Neural progenitor cell (in vitro differentiated cells): ENCODE results near the gene KRTAP12-2. TPM values are rescaled to one million over a fixed set of nuclear protein-coding genes. Genes with fewer than 3 reads are reported as not detected.

ENCODE experiments used
- DNase-seq: peaks from one replicate; pipeline ENCODE4 v3.0.0-alpha.2; 2016; ENCODE audit warnings: low spot score
- H2AFZ ChIP-seq: fragments of 200-600 bp; sonication (generic); replicated peaks from 2 replicates; pipeline ENCODE4 v1.6.1; 2016; ENCODE audit warnings: antibody characterized with exemption
- H3F3A ChIP-seq: fragments of 200-600 bp; sonication (generic); 2 replicates; pipeline ENCODE4 v1.6.1; 2016; ENCODE audit warnings: antibody characterized with exemption, low read depth
- H3K27ac ChIP-seq: fragments of 200-600 bp; sonication (generic); 2 replicates; pipeline ENCODE4 v1.5.1; 2016; ENCODE audit warnings: mild to moderate bottlenecking
- H3K27me3 ChIP-seq: fragments of 200-600 bp; sonication (generic); 2 replicates; pipeline ENCODE4 v1.6.1; 2016; ENCODE audit warnings: mild to moderate bottlenecking, moderate library complexity
- H3K36me3 ChIP-seq: fragments of 200-600 bp; sonication (generic); 2 replicates; pipeline ENCODE4 v1.5.1; 2016
- H3K4me1 ChIP-seq: fragments of 200-600 bp; sonication (generic); 2 replicates; pipeline ENCODE4 v1.6.1; 2016; ENCODE audit warnings: mixed run types
- H3K4me2 ChIP-seq: fragments of 200-600 bp; sonication (generic); 2 replicates; pipeline ENCODE4 v1.6.1; 2016
- H3K4me3 ChIP-seq: fragments of 200-600 bp; sonication (generic); 2 replicates; pipeline ENCODE4 v1.5.1; 2016
- H3K79me2 ChIP-seq: fragments of 200-600 bp; sonication (generic); 2 replicates; pipeline ENCODE4 v1.6.1; 2016; ENCODE audit warnings: low read depth
- H3K9ac ChIP-seq: fragments of 200-600 bp; sonication (generic); 2 replicates; pipeline ENCODE4 v1.6.1; 2016
- H3K9me3 ChIP-seq: fragments of 200-600 bp; sonication (generic); 2 replicates; pipeline ENCODE4 v1.5.1; 2016; ENCODE audit warnings: low read depth
- H4K20me1 ChIP-seq: fragments of 200-600 bp; sonication (generic); 2 replicates; pipeline ENCODE4 v1.6.1; 2016; ENCODE audit warnings: low read depth
- H3K27ac Mint-ChIP-seq: 3 replicates; pipeline ENCODE4 v1.8.0; 2021; ENCODE audit warnings: mixed read lengths
- H3K27me3 Mint-ChIP-seq: 2 replicates; pipeline ENCODE4 v1.8.0; 2022; ENCODE audit warnings: low read depth, mild to moderate bottlenecking, inconsistent platforms, moderate library complexity, mixed read lengths; ENCODE audit not compliant: insufficient read depth
- H3K36me3 Mint-ChIP-seq: 3 replicates; pipeline ENCODE4 v1.8.0; 2021; ENCODE audit warnings: mixed read lengths
- H3K4me1 Mint-ChIP-seq: 3 replicates; pipeline ENCODE4 v1.8.0; 2021; ENCODE audit warnings: mixed read lengths
- H3K4me3 Mint-ChIP-seq: 3 replicates; pipeline ENCODE4 v1.8.0; 2021; ENCODE audit warnings: mild to moderate bottlenecking, moderate library complexity, mixed read lengths
- H3K9me3 Mint-ChIP-seq: 3 replicates; pipeline ENCODE4 v1.8.0; 2020; ENCODE audit warnings: mixed read lengths
- EZH2 ChIP-seq: fragments of 200-600 bp; sonication (generic); IDR thresholded peaks from 2 replicates; pipeline ENCODE4 v1.6.1; 2017; ENCODE audit warnings: antibody characterized with exemption, mild to moderate bottlenecking, moderate library complexity
- EZH2phosphoT487 ChIP-seq: fragments of 200-600 bp; sonication (generic); IDR thresholded peaks from 2 replicates; pipeline ENCODE4 v1.6.1; 2017; ENCODE audit warnings: antibody characterized with exemption
- total RNA-seq: library from RNA; depleted of rRNA; stranded (reverse); fragments of >200 nt; gene quantifications from 2 replicates; pipeline ENCODE4 v1.2.3, GENCODE V29; 2015; ENCODE audit warnings: low replicate concordance
- TF ChIP-seq, protein P1 (sequence below): fragments of 200-600 bp; sonication (generic); IDR thresholded peaks from 2 replicates; pipeline ENCODE4 v1.5.1; 2017; ENCODE audit warnings: antibody characterized with exemption, mild to moderate bottlenecking

Gene KRTAP12-2
- total RNA-seq, 1 donor from 2014 or later: not detected

DNA sequence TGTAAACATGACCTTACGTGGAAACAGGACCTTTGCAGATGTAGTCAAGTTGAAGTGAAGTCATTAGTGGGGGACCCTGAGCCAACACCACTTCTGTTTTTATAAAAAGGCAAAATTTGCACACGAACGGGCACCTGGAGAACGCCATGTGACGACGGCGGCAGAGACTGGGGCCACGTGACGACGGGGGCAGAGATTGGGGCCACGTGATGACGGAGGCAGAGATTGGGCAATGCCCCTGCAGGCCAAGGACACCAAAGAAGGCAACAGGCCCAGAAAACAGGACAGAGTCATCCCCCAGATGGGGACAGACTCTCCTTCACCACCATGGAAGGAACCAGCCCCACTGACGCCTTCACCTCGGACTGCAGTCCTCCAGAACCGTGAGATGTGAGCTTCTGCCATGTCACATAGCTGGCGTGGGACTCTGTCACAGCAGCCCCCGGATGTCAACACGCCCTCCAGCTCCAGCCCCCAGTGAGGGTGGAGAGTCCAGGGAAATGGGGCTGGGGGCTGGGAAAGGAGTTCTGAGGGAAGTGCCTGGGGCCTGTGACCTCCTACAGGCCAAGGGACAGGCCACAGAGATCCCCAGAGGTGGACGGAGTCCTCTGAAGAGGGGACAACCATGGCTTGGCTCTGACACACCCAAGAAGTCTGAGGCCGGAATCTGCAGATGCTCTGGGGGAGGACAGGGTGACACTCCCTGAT lies 16.3 kb downstream of the KRTAP12-2 start:
- H3K27me3 ChIP-seq: no peaks in the 10 kb centered on the region
- no peak overlapping the region for H2AFZ ChIP-seq
- Mint-ChIP-seq H3K36me3 (peaks cover 4% of the 10 kb centered on the region), H3K4me1 (peaks cover 10% of the 10 kb centered on the region), H3K4me3 (no peak overlapping the region), H3K27ac (no peak overlapping the region), H3K27me3 (peaks cover 19% of the 10 kb centered on the region), H3K9me3 (peaks cover 16% of the 10 kb centered on the region)
- H3K27ac ChIP-seq: no peak overlapping the region
- H3K79me2 ChIP-seq: no peaks in the 10 kb centered on the region
- H3K9me3 ChIP-seq: no peaks in the 10 kb centered on the region
- no peaks in the 10 kb centered on the region for H3K36me3 ChIP-seq
- H3K4me1 ChIP-seq: peaks cover 14% of the 10 kb centered on the region
- no peak for DNase-seq
- H3K4me2 ChIP-seq: no peak overlapping the region
- no peak for TF ChIP-seq EZH2phosphoT487
- no peak for TF ChIP-seq EZH2
- TF ChIP-seq, protein P1, sequence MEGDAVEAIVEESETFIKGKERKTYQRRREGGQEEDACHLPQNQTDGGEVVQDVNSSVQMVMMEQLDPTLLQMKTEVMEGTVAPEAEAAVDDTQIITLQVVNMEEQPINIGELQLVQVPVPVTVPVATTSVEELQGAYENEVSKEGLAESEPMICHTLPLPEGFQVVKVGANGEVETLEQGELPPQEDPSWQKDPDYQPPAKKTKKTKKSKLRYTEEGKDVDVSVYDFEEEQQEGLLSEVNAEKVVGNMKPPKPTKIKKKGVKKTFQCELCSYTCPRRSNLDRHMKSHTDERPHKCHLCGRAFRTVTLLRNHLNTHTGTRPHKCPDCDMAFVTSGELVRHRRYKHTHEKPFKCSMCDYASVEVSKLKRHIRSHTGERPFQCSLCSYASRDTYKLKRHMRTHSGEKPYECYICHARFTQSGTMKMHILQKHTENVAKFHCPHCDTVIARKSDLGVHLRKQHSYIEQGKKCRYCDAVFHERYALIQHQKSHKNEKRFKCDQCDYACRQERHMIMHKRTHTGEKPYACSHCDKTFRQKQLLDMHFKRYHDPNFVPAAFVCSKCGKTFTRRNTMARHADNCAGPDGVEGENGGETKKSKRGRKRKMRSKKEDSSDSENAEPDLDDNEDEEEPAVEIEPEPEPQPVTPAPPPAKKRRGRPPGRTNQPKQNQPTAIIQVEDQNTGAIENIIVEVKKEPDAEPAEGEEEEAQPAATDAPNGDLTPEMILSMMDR: no peak
- no peak overlapping the region for H3K4me3 ChIP-seq
- peaks cover 7% of the 10 kb centered on the region for H3F3A ChIP-seq
- H4K20me1 ChIP-seq: no peaks in the 10 kb centered on the region
- no peak overlapping the region for H3K9ac ChIP-seq

DNA sequence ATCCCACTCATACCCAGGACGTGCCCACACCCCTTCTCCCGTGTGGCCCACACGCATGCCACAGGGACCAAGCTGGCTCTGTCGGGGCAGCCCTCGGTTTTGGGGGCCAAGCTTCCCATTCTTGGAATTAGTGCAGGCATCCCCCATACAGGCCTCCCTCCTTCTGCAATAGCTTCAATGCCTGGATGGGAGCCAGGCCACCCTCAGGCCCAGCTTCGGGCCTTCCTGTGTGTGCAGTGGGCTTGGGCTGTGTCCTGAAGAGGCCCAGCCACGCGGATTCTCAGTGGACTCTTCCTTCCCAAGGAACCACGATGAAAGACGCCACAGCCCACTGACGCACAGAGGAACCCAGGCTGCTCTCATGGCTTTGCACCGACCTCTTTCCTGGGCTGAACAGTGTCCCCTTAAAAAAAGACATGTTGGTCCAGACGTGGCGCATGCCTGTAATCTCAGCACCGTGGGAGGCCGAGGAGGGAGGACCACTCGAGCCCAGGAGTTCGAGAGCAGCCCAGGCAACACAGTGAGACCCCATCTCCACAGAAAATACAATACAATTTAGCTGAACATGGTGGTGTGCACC lies 17.1 kb downstream of the KRTAP12-2 start:
- Histone ChIP-seq H3K36me3 (no peaks in the 10 kb centered on the region), H3K4me3 (no peak overlapping the region), H3K27ac (no peak overlapping the region), H3K79me2 (no peaks in the 10 kb centered on the region), H3F3A (peaks cover 7% of the 10 kb centered on the region), H3K9me3 (peaks cover 4% of the 10 kb centered on the region), H3K9ac (no peak overlapping the region), H3K4me2 (no peak overlapping the region), H2AFZ (no peak overlapping the region), H4K20me1 (no peaks in the 10 kb centered on the region), H3K27me3 (no peaks in the 10 kb centered on the region), H3K4me1 (peaks cover 14% of the 10 kb centered on the region)
- Mint-ChIP-seq H3K36me3 (peaks cover 4% of the 10 kb centered on the region), H3K4me1 (peaks cover 10% of the 10 kb centered on the region), H3K27ac (no peak overlapping the region), H3K27me3 (peaks cover 17% of the 10 kb centered on the region), H3K9me3 (peaks cover 21% of the 10 kb centered on the region), H3K4me3 (no peak overlapping the region)
- no peak for DNase-seq
- no peak for TF ChIP-seq EZH2
- TF ChIP-seq, protein P1: no peak
- TF ChIP-seq EZH2phosphoT487: no peak

DNA sequence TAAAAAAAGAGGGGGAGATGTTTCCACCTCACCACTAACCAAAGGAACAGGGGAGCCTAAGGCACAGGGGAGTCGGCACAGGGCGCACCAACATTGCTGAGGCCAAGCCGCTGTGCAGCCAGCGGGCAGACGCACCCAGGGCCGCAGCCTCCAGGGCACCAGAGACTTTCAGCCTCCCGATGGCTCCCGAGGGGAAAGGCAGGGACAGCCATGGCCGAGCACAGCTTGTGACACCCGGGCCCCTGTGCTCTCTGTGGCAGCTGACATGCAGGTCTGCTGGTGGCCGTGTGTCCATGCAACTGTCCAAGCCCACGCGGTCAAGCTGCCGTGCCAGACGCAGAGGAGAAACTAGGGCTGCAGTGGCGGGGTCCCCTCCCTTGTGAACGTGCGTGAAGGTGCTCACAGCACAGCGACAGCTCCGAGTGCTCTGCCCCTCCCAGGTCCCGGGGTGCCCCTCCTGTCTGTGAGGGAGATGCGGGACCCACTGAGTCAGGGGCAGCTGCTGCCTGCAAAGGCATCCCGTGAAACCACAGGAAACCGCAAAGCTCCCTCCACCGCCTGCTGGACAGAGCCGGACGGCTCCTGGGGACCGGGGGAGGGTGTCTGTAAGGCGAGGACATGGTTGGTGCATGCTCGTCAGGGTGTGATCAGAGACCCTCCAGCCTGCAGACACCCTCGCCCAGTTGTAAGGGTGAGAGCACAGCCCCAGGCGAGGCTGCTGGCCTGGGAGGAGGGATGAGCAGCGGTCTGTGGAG lies 18.0 kb downstream of the KRTAP12-2 start:
- DNase-seq: no peak
- Histone ChIP-seq H4K20me1 (no peaks in the 10 kb centered on the region), H3F3A (peaks cover 13% of the 10 kb centered on the region), H3K4me2 (no peak overlapping the region), H3K4me1 (peaks cover 19% of the 10 kb centered on the region), H3K36me3 (no peaks in the 10 kb centered on the region), H3K27me3 (no peaks in the 10 kb centered on the region), H3K9ac (no peak overlapping the region), H3K27ac (no peak overlapping the region), H3K9me3 (peaks cover 8% of the 10 kb centered on the region), H3K4me3 (no peak overlapping the region), H2AFZ (no peak overlapping the region), H3K79me2 (no peaks in the 10 kb centered on the region)
- TF ChIP-seq, protein P1: no peak
- TF ChIP-seq EZH2phosphoT487 (no peak), EZH2 (no peak)
- Mint-ChIP-seq H3K27me3 (peaks cover 14% of the 10 kb centered on the region), H3K27ac (peak overlapping the region; percentile 38), H3K4me1 (peaks cover 13% of the 10 kb centered on the region), H3K4me3 (no peak overlapping the region), H3K9me3 (peaks cover 30% of the 10 kb centered on the region), H3K36me3 (peaks cover 4% of the 10 kb centered on the region)
